HG02642 (cell line): ENCODE measurements around the gene HJURP.
"Not testable (repeated sequence)": the region's sequence is repeated elsewhere in the genome, so short reads cannot be mapped to it uniquely, and the experiment has no call there.

ENCODE experiments used
- ATAC-seq: cut with Tn5 transposase; IDR thresholded peaks from one replicate; pipeline ENCODE4 v1.9.1; 2021; ENCODE audit warnings: mild to moderate bottlenecking; ENCODE audit not compliant: unreplicated experiment, poor library complexity

The HJURP gene, protein sequence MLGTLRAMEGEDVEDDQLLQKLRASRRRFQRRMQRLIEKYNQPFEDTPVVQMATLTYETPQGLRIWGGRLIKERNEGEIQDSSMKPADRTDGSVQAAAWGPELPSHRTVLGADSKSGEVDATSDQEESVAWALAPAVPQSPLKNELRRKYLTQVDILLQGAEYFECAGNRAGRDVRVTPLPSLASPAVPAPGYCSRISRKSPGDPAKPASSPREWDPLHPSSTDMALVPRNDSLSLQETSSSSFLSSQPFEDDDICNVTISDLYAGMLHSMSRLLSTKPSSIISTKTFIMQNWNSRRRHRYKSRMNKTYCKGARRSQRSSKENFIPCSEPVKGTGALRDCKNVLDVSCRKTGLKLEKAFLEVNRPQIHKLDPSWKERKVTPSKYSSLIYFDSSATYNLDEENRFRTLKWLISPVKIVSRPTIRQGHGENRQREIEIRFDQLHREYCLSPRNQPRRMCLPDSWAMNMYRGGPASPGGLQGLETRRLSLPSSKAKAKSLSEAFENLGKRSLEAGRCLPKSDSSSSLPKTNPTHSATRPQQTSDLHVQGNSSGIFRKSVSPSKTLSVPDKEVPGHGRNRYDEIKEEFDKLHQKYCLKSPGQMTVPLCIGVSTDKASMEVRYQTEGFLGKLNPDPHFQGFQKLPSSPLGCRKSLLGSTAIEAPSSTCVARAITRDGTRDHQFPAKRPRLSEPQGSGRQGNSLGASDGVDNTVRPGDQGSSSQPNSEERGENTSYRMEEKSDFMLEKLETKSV

DNA sequence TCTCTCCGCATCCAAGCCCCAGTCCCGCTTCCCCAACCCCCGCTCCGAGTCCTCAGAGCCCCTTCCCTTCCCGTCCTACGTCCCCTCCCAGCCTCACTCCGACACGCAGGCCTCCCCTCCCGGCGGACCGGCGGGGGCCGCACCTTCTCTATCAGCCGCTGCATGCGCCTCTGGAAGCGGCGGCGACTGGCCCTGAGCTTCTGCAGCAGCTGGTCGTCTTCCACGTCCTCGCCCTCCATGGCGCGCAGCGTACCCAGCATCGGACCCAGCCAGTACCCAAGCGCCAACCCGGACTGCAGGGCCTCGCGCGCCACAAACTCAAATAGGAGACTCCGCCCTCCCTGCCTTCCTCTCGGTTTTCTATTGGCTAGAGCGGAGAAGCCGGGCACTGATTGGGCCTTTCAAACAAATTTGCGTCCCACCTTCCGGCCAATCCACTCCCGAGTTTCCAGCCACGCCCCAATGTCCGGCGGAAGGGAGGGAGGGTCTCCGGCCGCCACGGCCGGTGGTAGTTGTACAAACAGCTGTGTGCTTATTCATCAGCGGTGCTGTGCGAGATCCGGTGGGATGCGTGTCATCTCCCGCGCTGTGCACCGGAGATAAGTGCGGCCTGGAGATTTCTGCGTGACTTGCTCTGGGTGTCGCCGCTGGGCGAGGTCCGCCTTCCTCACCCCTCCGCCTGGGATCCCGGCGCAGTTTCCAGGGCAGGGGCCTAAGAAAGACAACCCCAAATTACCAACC lies at the start of gene HJURP:
Gene HJURP (minus strand): TSS at position 295 of the 741 bp plus-strand sequence. CDS start 35 bp downstream, at position 260.
- peak; percentile 95 for ATAC-seq

DNA sequence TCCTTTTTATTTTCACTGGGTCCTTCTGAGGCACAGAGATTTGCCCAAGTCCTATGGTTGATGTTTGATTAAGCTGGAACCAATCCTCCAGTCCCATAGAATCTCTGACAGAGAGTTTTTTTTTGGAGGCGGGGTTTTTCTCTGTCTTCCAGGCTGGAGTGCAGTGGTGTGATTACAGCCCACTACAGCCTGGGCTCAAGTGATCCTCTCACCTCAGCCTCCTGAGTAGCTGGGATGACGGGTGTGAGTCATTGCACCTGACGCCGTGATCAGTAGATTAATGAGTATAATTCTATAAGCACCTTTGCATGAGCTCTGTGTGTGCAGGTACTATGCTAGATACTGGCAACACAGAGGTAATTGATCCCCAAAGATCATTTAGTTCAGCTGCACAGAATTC lies 47.5 kb upstream of the HJURP start:
- ATAC-seq: no peak

DNA sequence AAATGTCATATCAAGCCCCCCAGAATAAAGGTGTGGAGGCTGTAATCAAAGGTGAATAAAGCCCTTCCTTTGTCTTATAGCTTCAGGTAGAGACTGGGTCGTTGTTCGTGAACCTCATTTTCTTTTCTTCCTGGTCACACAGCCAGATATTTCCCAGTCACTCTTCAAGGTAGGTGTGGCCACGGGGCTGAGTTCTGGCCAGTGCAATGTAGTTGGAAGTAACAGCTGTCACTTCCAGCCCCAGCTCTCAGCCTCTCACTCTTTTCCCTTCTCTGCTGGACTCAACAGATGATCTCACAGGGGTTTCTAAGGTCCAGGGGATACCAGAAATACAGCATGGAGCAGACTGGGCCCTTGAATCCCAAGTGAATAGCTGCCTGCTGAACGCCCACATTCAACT lies 47.0 kb upstream of the HJURP start:
- no peak for ATAC-seq

DNA sequence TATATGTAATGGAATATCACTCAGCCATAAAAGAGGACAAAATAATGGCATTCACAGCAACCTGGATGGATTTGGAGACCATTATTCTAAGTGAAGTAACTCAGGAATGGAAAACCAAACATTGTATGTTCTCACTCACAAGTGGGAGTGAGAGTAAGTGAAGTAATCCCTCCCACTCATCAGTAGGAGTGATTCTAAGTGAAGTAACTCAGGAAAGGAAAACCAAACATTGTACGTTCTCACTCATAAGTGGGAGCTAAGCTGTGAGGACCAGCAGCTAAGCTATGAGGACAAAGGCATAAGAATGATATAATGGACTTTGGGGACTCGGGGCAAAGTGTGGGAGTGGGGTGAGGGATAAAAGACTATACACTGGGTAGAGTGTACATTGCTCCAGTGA lies 41.9 kb upstream of the HJURP start:
- not testable (repeated sequence) for ATAC-seq

DNA sequence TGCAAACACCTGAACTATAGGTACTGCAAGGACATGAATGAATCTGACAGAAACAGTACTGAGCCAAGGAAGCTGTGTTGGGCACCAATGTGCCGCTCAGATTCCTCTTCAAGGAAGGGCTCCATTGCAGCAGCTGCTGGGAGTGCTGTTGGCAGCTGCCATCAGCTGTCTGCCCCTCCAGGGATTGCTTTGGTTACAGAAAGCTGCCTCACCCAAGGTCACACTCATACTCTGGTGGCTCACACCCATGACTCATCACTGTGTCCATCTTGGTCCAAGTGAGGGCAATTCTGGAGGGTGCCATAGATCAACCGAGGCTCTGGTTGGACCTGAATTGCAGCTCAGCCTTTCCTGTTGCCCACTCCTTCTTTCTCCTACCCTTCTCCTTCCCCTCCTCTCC lies 38.5 kb upstream of the HJURP start:
- ATAC-seq: no peak

DNA sequence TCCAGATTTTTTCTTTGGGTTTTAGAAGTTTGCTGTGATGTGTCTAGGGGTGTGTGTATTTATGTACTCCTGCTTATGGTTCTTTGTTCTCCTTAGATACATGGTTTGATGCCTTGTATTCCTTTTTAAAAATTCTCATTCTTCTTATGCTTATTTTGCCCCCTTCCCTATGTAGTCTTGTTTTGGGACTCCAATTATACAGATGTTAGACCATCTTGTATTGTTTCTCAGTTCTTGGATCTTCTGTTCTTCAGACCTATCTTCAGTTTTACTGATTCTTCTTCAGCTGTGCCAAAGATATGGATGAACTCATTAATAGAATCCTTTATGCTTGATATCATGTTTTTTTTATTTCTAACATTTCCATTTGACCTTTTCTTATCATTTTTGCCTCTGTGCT lies 28.0 kb upstream of the HJURP start:
- no peak for ATAC-seq

DNA sequence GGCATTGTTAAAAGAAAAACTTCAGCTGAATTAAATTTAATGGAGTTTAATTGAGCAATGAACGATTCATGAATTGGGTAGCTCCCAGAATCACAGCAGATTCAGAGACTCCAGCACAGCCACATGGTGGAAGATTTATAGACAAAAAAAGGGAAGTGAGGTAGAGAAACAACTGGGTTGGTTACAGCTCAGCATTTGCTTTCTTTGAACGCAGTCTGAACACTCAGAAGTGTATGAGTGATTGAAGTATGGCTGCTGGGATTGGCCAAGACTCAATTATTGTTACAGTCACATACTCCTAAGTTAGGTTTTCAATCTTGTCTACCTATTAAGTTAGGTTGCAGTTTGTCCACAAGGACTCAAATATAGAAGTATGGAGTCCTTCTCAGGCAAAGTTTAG lies 17.8 kb upstream of the HJURP start:
- not testable (repeated sequence) for ATAC-seq

DNA sequence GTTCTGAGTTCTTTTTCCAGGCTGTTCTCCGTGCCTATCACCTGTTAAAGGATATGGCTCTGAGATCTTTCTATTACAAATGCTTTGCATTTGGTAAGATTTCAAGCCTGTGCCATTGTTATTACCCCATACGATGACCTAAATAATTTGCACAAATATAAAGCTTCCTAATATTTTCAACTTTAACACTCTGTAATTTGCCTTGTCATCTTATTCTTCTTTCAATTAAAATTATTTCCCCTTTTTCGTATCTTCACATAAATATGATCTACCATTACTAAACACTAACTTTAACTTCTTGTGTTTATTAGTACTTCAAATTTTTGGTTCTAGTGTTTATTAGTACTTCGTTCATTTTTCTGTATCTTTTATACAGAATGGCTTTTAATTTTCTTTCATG lies 17.1 kb upstream of the HJURP start:
- ATAC-seq: no peak

DNA sequence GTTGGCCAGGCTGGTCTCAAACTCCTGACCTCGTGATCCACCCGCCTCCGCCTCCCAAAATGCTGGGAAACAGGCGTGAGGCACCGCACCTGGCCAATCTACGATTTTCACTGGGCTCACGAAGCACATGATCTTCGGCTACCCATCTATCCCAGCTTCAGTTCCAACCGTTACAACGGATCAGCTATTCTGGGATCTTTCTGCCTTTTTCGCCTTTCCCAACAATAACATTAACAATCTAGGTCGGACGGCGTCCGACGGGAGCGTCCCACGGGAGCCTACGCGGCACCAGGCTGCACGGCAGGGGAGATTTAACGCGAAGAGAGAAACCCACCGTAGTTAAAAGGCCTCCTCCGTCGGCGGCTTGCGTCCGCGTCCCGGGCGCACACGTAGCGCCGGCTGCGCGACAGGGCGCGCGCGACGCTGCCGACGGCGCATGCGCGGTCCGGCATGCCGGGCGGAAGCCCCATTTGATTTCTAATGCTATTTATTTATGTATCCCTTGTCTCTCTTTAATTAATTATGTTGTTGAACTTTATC lies 13.7 kb upstream of the HJURP start, which contains the start of gene MSL3B:
Gene MSL3B (minus strand): TSS at position 394 of the 540 bp plus-strand sequence.
- ATAC-seq: peak; percentile 72

DNA sequence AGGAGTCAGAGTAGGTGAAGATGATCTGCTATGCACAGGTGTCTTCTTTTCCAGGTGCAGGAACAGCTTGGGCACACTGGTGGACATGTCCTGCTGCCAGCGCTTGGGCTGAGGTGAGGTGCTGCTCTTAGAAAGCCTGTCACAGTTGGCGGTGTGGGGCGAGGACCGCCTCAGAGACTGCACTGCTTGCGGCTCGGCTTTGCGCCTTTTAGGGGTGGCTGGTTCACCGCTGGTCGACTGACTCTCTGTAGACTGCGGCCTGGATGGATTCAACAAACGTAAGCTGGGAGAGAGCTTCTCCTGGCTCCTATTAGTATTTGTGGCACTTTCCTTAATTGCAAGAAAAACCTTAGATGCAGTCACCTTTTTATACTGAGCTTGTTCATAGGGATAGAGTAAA lies 12.1 kb upstream of the HJURP start:
- ATAC-seq: no peak

DNA sequence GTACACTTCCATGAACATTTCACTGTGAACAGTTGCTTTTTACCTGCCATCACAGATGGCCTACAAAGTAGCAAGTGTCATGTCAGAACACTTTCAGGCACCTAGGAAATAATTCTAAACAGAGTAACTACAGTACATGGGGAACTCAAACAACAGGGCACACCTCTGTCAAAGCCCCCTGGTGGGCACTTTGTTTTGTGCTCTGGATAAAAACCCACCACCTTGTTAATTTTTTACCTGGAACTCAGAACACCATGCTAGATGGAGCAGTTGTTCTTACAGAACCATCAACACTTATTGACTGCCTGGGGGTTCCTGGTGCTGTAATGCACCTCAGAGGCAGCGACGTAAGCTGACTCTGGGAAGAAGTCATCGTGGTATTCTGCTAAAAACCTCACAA lies 11.5 kb upstream of the HJURP start:
- no peak for ATAC-seq

DNA sequence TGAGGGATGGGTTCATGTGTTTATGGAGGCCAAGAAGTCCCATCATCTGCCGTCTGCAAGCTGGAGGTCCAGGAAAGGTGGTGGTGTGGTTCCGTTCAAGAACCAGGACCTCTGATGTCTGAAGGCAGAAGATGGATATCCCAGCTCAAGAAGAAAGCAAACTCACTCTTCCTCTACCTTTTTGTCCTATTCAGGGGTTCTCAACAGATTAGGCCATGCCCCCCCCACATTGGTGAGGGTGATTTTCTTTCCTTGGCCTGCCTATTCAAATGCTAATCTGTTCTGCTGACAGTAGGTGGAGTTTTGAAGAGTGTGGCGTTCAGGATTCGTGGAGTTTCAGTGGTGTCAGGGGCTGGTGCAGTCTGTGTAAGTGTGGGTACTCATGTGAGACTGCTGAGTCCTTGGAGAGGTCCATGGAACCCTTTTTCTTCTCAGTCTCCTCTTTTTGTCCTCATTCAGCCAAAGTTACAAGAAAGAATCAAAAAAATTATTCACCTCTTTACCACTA lies 8.0 kb upstream of the HJURP start:
- ATAC-seq: no peak

DNA sequence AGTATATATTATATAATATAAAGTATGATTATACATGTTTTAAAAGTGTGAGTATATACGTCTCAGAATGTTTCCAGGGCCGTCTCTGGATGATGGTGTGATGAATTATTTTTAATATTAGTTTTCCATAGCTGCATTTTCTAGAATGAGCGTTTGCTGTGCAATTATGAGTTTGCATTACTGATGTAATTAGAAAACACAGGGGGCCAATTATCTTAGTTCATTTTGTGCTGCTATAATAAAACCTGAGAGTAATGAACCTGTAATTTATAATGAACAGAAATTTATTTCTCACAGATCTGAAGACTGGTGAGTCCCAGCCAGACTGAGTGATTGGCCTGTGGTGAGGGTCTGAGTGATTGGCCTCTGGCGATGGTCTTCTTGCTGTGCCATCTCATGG lies 4.0 kb upstream of the HJURP start:
- no peak for ATAC-seq

DNA sequence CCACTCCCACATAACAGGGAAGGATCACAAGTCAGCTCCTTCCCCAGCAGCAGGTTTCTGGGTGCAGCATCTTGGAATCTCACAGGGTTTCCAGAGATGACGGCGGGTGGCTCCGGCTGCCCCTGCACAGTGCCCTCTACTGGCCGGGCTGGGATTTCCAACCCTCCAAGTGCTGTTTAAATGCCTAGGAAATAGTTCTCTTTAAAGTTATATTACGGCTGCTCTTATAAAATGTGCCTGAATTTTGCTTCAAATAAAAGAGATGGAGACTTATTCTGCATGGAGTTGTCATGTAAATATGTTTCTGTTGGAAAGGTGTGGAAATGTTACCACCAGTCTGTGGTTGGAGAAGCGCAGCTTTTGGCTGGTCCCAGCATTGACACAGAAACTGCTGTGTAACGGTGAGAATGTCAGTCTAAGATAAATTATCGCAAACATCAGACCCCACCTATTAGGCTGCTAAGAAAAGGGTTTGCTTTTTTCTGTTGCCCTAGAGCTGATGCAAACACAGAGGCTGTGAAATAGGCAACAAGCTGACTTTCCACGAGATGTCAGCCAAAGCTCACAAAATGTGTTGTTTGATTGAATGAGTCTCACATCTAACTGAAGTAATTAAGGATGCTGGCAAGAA lies 3.3 kb upstream of the HJURP start:
- ATAC-seq: no peak

DNA sequence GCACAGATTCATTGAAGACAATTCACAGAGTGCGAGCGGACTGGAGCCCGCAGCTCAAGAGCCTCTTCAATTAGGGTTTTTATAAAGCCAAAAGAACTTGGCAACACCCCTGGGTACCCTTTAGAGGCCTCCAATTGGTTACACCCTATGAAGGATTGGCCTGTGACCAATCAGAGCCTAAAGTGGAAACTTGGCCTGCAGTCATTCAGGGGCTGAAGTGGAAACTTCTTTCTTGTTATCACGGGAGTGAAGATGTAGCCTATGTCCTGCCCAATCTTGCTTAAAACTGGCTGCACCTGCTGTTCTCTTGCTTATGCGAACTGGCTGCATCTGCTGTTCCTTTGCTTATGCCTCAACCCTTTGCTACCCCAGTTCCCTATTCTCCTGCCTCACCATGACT lies 1.8 kb upstream of the HJURP start:
- ATAC-seq: no peak

DNA sequence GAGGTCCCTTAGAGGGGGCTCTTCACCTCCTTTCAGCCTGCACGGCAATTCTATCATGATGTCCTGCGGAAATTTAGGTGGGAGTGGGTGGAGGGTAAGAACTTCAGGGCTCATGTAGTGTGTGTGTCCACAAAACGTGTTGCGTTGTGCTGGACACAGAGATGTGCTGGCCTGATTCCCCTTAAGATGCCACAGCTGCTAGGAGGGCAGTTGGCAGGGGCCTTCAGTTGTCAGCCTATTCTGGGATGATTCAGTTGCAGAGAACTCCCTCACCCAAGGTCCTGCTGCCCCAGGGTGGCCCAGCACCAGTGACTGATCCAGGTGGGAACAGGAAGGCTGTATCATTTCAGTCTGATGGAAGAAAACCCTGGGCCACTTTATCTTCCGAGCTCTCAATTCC lies 1.0 kb upstream of the HJURP start:
- ATAC-seq: no peak

DNA sequence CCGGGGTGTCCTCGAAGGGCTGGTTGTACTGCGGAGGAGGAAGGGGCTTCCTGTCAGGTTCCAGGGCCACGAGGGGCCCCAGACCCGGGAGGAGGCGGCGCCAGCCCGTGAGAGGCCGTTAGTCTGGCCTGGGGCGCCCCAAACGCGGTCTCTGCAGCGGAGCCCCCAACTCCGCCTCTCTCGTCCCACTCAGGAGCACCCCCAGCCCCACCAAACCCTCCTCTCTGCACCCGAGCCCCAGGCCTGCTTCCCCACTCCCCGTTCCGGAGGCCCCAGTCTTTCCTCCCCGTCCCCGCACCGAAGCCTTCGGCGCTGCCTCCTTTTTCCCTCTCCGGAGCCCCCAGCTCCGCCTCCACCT lies 473 bp downstream of the HJURP start:
- peak; percentile 4 for ATAC-seq

DNA sequence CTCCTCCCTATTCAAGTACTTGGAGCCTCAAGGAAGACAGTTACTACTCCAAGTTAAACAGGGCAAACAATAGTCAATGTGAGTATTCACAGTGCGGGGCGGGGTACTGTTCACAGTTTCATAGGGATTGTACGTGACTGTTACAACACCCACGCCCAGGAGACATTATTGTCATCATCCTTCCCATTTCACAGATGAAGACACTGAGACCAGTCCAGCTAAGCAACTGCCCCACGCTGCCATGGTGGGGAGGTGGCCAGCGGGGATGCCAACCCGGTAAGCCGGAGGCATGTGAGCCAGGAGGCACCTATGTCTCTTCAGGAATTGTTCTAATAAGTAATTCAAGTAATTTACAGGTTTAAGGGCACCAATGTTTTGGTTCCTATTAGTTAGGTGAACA lies 982 bp downstream of the HJURP start:
- no peak for ATAC-seq

DNA sequence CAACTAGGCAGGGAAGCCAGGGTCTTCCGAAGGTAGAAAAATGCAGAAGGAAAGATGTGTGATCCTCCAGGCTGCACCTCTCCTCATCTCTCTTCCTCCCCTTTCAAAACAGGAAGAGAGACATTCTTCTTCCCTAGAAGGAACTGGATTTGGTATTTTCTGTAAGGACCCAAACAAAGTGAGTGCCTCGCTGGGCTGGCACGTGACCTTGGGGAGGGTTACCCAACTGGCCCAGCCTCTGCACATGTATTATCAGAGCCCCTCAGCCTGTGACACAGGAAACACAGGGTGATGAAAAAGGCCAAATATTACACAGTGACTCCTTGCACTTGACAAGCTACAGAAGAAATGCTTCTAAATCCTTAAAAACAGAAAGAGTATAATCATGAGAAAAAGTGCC lies 2.3 kb downstream of the HJURP start:
- ATAC-seq: no peak

DNA sequence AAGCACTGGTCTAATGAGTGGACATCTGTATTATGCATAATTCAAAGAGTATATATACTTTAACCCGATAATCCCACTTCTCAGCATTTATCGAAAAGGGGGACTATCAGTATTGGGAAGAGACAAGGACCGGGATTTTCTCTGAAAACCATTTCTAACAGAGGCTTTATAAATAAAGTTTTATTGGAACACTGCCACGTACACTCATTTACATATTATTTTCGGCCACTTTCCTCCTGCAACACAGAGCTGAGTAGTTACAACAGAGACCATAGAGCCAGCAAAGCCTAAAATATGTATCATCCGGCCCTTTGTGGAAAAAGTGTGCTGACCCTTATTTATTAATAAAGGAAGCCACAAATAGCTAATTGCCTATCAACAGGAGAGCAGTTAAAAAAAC lies 3.2 kb downstream of the HJURP start:
- ATAC-seq: no peak
